SK-N-SH (cell line): ENCODE data around the gene BAIAP3. TPM values are rescaled to one million over a fixed set of nuclear protein-coding genes. Genes with fewer than 3 reads are reported as not detected.

Experiments
- CTCF ChIA-PET: fragments of 300-600, 350-600 bp; formaldehyde crosslinking; extraction: SDS; loops from one replicate; lab custom pipeline; 2021; lab: Yijun Ruan, JAX
- POLR2A ChIA-PET: fragments of 350-600 bp; sonication (Branson Sonifier 250); formaldehyde crosslinking; extraction: SDS; loops from one replicate; lab custom pipeline; 2020; ENCODE audit warnings: antibody characterized with exemption, inconsistent platforms; lab: Yijun Ruan, JAX
- DNase-seq: peaks from one replicate; pipeline ENCODE4 v3.0.0; 2012
- H2AFZ ChIP-seq: fragments of 200-600 bp; sonication (generic); 2 replicates; pipeline ENCODE4 v1.8.1; 2016; ENCODE audit warnings: antibody characterized with exemption, mild to moderate bottlenecking, low read depth
- H3F3A ChIP-seq: fragments of 200-600 bp; sonication (generic); replicated peaks from 2 replicates; pipeline ENCODE3; 2016; ENCODE audit warnings: antibody characterized with exemption, mild to moderate bottlenecking; ENCODE audit not compliant: insufficient read depth
- H3K27ac ChIP-seq, 2 experiments: fragments of 200-500 bp in 1 of 2; fragments of 200-600 bp in 1 of 2; sonication (Bioruptor generic) in 1 of 2; sonication (generic), shearing (Covaris generic) in 1 of 2; 2 replicates each; pipeline versions ENCODE4 v1.5.1 to v1.6.1; 2014 to 2016; ENCODE audit warnings: low read depth in 2 of 2, inconsistent platforms in 1 of 2, low read length in 1 of 2, mild to moderate bottlenecking in 1 of 2, mixed read lengths in 1 of 2
- H3K27me3 ChIP-seq: fragments of 200-600 bp; sonication (generic), shearing (Covaris generic); 2 replicates; pipeline ENCODE4 v1.6.1; 2016; ENCODE audit warnings: mixed run types; ENCODE audit not compliant: insufficient read depth
- H3K36me3 ChIP-seq, 2 experiments: fragments of 200-500 bp in 1 of 2; fragments of 200-600 bp in 1 of 2; sonication (Bioruptor generic) in 1 of 2; sonication (generic) in 1 of 2; replicated peaks in 1 of 2; 2 replicates each; pipeline versions ENCODE3 to v1.5.1; 2014 to 2016; ENCODE audit warnings: low read length in 1 of 2, mild to moderate bottlenecking in 1 of 2; ENCODE audit not compliant: insufficient read depth in 2 of 2, control insufficient read depth in 1 of 2
- H3K4me1 ChIP-seq, 2 experiments: fragments of 200-500 bp in 1 of 2; fragments of 200-600 bp in 1 of 2; sonication (Bioruptor generic) in 1 of 2; sonication (generic), shearing (Covaris generic) in 1 of 2; 2 replicates each; pipeline versions ENCODE4 v1.5.1 to v1.6.1; 2014 to 2016; ENCODE audit warnings: low read depth in 1 of 2, low read length in 1 of 2, mixed run types in 1 of 2; ENCODE audit not compliant: insufficient read depth in 2 of 2, control insufficient read depth in 1 of 2
- H3K4me2 ChIP-seq: fragments of 200-600 bp; sonication (generic), shearing (Covaris generic); 2 replicates; pipeline ENCODE4 v1.6.1; 2017; ENCODE audit warnings: mixed run types
- H3K4me3 ChIP-seq, 2 experiments: fragments of 200-500 bp in 1 of 2; fragments of 200-600 bp in 1 of 2; sonication (Bioruptor generic) in 1 of 2; sonication (generic), shearing (Covaris generic) in 1 of 2; 2 replicates each; pipeline versions ENCODE4 v1.5.1 to v1.8.1; 2014 to 2016; ENCODE audit warnings: low read depth in 2 of 2, inconsistent platforms in 1 of 2, low read length in 1 of 2, mild to moderate bottlenecking in 1 of 2, mixed read lengths in 1 of 2, moderate library complexity in 1 of 2
- H3K79me2 ChIP-seq: fragments of 200-600 bp; sonication (generic); 2 replicates; pipeline ENCODE4 v1.8.1; 2017; ENCODE audit warnings: mild to moderate bottlenecking; ENCODE audit not compliant: insufficient read depth
- H3K9ac ChIP-seq: fragments of 200-600 bp; sonication (generic); 2 replicates; pipeline ENCODE4 v1.6.1; 2017; ENCODE audit warnings: mixed run types
- H3K9me2 ChIP-seq: fragments of 200-600 bp; sonication (generic); 2 replicates; pipeline ENCODE4 v1.6.1; 2017; ENCODE audit warnings: mixed run types
- H3K9me3 ChIP-seq: fragments of 200-600 bp; sonication (generic); 2 replicates; pipeline ENCODE4 v1.6.1; 2017; ENCODE audit warnings: mixed run types, mild to moderate bottlenecking, moderate library complexity
- H4K20me1 ChIP-seq: fragments of 200-600 bp; sonication (generic); 2 replicates; pipeline ENCODE4 v1.6.1; 2017; ENCODE audit warnings: mild to moderate bottlenecking, mixed run types; ENCODE audit not compliant: insufficient read depth
- CHD2 ChIP-seq: fragments of 150-350 bp; IDR thresholded peaks from 2 replicates; pipeline ENCODE4 v1.6.1; 2018; ENCODE audit warnings: low read length; ENCODE audit not compliant: partially characterized antibody
- EP300 ChIP-seq, 2 experiments: IDR thresholded peaks; 2 replicates each; pipeline versions ENCODE4 v1.4.0 to v1.6.1; 2012; ENCODE audit warnings: borderline replicate concordance in 1 of 2, low read depth in 1 of 2, low read length in 1 of 2
- FOSL2 ChIP-seq: IDR thresholded peaks from 2 replicates; pipeline ENCODE4 v1.4.0; 2012; ENCODE audit warnings: low read depth, mild to moderate bottlenecking, moderate library complexity, borderline replicate concordance
- GATA2 ChIP-seq: sonication (generic); formaldehyde crosslinking; IDR thresholded peaks from 2 replicates; pipeline ENCODE4 v1.5.0; 2020; ENCODE audit warnings: mild to moderate bottlenecking, missing genetic modification reagents
- JUND ChIP-seq: IDR thresholded peaks from 2 replicates; pipeline ENCODE4 v1.4.0; 2012
- NFIC ChIP-seq: IDR thresholded peaks from 2 replicates; pipeline ENCODE4 v1.4.0; 2012; ENCODE audit warnings: borderline replicate concordance
- TAF1 ChIP-seq: IDR thresholded peaks from 2 replicates; pipeline ENCODE4 v1.6.1; 2012; ENCODE audit warnings: low read depth, mild to moderate bottlenecking, low read length, moderate library complexity, borderline replicate concordance
- WGBS: methylation state at CpG from one replicate; pipeline ENCODE4 v1.1.6; 2017; ENCODE audit warnings: low lambda C conversion rate; 5-methylcytosine and 5-hydroxymethylcytosine counted together
- polyA plus RNA-seq, 3 experiments: library from polyadenylated mRNA; depleted of rRNA; stranded (reverse); fragments of >200 nt; gene quantifications; 2 replicates each; pipeline ENCODE4 v1.2.3, GENCODE V29; 2012
- TF ChIP-seq, protein P1 (sequence below): IDR thresholded peaks from 2 replicates; pipeline ENCODE4 v1.4.0; 2012; ENCODE audit warnings: low read depth, borderline replicate concordance
- TF ChIP-seq, protein P2 (sequence below): IDR thresholded peaks from 2 replicates; pipeline ENCODE4; 2012
- TF ChIP-seq, protein P3 (sequence below): fragments of 150-350 bp; IDR thresholded peaks from 2 replicates; pipeline ENCODE4 v1.6.1; 2017; ENCODE audit warnings: antibody characterized with exemption, low read length, low read depth, borderline replicate concordance

BAIAP3 gene
- polyA plus RNA-seq, 1 of the 3 experiments (the other 2 are of a cell fraction): 1.1 TPM

DNA sequence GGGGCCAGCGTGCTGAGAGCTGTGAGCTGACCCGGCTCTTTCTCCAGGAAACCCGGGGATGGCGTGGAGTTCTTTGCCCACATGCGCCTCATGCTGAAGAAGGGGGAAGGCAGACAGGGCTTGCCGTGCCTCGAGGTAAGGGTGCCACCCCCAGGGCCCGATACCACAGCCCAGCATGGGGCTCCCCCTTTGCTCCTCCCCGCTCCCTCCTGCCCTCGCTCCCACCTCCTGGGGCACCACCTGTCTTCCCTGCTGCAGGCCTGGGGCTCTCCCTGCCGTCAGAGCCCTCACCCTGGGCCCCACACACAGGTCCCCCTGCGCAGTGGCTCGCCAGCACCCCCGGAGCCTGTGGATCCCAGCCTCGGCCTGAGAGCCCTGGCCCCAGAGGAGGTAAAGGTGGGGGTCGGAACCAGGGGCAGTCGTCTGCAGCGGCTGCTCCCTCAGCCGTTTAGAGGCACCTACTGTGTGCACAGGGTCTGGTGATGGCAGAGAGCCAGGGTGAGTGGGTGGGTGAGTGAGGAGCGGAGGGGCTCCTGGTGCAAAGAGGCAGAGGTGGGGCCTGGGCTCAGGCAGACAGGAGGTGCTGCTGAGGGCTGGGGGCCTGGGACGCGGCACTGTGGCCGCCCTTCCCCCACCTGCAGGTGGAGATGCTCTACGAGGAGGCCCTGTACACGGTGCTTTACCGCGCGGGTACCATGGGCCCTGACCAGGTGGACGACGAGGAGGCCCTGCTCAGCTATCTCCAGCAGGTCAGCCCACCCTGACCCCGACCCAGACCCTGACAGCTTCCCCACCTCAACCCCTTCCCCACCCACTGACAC, 5.6 kb downstream of the BAIAP3 start (continued):
- no peak for TF ChIP-seq EP300 (IDR thresholded peaks at IDR 0.05; ENCODE audit: borderline replicate concordance in 1 of 2, low read depth in 1 of 2, low read length in 1 of 2)

DNA sequence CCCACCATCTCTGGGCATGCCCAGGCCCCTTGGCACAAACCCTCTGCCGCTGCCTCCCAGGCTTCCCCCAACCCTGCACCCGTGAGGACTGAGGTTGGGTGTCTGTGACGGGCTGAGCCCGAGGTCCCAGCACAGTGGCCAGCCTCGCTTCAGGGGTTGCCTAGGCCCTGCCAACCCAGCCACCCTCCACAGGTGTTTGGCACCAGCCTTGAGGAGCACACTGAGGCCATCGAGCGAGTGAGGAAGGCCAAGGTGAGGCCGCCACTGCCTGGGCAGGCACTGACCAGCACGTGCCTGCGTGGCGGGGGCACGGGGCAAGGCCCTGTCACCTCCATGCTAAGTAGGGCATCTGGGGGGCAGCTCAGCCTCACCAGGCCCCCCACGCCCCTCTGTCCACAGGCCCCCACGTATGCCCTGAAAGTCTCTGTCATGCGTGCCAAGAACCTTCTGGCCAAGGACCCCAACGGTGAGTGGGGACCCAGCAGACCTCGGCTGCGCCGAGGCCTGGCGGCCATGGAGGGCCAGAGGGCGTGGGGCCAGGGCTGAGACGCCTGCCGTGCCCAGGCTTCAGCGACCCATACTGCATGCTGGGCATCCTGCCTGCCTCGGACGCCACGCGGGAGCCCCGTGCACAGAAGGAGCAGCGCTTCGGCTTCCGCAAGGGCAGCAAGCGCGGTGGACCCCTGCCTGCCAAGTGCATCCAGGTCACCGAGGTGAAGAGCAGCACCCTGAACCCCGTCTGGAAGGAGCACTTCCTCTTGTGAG, 7.5 kb downstream of the BAIAP3 start:
- no peaks in the 10 kb centered on the region for H3K9me2 ChIP-seq
- no peaks in the 10 kb centered on the region for H3K36me3 ChIP-seq
- H3K27ac ChIP-seq: no peak overlapping the region
- no peaks in the 10 kb centered on the region for H4K20me1 ChIP-seq
- CTCF ChIA-PET: no interaction called here
- no peaks in the 10 kb centered on the region for H3K79me2 ChIP-seq
- 34% methylated on average over 16 of the region's 36 CpGs for WGBS
- H3K9ac ChIP-seq: no peak overlapping the region
- no peaks in the 10 kb centered on the region for H3K9me3 ChIP-seq
- no peak overlapping the region for H3K4me2 ChIP-seq
- H3K27me3 ChIP-seq: peaks cover 27% of the 10 kb centered on the region
- H2AFZ ChIP-seq: no peak overlapping the region
- no peak overlapping the region for H3K4me3 ChIP-seq
- TF ChIP-seq, protein P1, sequence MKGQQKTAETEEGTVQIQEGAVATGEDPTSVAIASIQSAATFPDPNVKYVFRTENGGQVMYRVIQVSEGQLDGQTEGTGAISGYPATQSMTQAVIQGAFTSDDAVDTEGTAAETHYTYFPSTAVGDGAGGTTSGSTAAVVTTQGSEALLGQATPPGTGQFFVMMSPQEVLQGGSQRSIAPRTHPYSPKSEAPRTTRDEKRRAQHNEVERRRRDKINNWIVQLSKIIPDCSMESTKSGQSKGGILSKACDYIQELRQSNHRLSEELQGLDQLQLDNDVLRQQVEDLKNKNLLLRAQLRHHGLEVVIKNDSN: no peak
- no peak for TF ChIP-seq GATA2 (CRISPR knock-in tag)
- no peak for TF ChIP-seq FOSL2
- TF ChIP-seq JUND: no peak
- TF ChIP-seq, protein P2, sequence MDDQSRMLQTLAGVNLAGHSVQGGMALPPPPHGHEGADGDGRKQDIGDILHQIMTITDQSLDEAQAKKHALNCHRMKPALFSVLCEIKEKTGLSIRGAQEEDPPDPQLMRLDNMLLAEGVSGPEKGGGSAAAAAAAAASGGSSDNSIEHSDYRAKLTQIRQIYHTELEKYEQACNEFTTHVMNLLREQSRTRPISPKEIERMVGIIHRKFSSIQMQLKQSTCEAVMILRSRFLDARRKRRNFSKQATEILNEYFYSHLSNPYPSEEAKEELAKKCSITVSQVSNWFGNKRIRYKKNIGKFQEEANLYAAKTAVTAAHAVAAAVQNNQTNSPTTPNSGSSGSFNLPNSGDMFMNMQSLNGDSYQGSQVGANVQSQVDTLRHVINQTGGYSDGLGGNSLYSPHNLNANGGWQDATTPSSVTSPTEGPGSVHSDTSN: no peak
- TF ChIP-seq TAF1: no peak
- TF ChIP-seq CHD2: no peak
- no peak for TF ChIP-seq NFIC
- TF ChIP-seq, protein P3, sequence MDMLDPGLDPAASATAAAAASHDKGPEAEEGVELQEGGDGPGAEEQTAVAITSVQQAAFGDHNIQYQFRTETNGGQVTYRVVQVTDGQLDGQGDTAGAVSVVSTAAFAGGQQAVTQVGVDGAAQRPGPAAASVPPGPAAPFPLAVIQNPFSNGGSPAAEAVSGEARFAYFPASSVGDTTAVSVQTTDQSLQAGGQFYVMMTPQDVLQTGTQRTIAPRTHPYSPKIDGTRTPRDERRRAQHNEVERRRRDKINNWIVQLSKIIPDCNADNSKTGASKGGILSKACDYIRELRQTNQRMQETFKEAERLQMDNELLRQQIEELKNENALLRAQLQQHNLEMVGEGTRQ: no peak
- TF ChIP-seq, all 33 proteins: peak for 0
- Histone ChIP-seq H3F3A (no peaks in the 10 kb centered on the region), H3K4me1 (peaks cover 0 to 22% of the 10 kb centered on the region in 2 experiments; a peak in 1 of 4 replicates)
- POLR2A ChIA-PET: no interaction called here
- no peak for DNase-seq
